ENCODE measurements around the gene MEPCE.
"Not testable (repeated sequence)": the region's sequence is repeated elsewhere in the genome, so short reads cannot be mapped to it uniquely, and the experiment has no call there.

Gene MEPCE

DNA sequence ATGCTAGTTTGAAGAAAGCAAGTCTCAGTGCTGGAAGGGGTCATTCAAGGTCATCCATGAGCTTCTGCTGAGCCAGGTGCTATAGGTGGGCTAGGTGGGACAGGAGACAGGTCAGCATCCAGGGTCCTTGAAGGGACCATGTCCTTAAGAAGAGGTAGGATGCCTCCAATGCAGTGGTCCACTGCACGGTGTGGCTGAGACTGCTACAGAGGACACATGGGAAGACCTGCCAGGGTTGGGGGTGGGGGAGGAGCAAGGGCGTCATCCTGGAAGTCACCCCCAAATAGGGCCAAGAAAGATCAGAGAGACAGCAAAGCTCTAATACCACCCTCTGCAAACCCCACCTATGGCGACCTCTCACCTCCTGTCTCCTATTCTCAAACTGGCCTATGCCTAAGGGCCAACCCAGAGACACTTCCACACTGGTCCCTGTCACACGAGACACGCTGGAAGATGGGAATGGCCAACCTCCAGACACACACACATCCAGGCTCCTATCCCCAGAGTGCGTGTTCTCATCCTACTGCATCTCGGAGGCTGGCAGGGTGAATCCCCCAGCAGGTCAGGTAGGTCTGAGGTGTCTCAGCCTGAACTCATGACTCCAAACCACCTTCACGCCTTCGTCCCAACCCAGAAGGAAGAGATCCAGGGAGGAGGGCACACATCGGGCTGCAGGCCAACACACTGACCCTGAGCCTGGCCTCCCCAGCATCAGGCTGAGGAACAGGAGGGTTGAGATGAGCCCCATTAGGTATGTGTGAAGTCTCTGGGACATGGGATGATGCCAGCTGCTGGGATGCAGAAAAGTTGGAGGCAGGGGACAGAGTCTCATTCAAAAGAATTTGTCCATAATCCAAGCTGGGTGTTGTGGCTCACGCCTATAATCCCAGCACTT is 12.3 kb downstream of the MEPCE start:
- no peak overlapping the region for H3K4me3 ChIP-seq (ENCODE audit: low read depth, low read length)
- TF ChIP-seq, protein P1, sequence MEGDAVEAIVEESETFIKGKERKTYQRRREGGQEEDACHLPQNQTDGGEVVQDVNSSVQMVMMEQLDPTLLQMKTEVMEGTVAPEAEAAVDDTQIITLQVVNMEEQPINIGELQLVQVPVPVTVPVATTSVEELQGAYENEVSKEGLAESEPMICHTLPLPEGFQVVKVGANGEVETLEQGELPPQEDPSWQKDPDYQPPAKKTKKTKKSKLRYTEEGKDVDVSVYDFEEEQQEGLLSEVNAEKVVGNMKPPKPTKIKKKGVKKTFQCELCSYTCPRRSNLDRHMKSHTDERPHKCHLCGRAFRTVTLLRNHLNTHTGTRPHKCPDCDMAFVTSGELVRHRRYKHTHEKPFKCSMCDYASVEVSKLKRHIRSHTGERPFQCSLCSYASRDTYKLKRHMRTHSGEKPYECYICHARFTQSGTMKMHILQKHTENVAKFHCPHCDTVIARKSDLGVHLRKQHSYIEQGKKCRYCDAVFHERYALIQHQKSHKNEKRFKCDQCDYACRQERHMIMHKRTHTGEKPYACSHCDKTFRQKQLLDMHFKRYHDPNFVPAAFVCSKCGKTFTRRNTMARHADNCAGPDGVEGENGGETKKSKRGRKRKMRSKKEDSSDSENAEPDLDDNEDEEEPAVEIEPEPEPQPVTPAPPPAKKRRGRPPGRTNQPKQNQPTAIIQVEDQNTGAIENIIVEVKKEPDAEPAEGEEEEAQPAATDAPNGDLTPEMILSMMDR (IDR thresholded peaks at IDR 0.05; ENCODE audit: borderline replicate concordance, insufficient read depth, low read depth, low read length), result no peak

DNA sequence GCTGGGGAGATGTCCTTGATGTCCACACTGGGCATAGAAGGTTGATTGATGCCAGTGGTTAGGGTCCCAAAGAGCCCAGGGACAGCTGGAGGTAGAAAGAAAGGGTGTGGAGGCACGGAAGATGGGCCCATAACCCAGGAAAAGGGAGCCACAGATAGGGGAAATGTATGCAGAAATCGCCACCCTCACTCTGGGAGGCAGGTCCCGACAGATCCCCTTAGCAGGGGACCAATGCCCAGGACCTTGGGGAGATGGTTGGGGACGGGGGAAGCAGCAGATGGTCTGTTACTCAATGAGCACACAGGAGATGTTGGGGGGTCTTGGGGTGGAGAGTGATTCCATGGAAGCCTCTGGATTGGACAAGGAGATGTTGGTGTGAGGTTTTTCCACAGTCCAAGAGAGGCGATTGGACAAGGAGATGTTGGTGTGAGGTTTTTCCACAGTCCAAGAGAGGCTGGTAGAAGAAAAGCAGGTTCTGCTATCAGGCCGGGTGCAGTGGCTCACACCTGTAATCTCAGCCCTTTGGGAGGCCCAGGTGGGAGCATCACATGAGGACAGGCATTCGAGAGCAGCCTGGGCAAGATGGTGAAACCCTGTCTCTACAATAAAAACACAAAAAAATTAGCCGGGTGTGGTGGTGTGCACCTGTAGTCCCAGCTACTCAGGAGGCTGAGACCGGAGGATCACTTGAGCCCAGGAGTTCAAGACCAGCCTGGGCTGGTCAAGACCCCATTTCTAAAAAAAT is 13.6 kb downstream of the MEPCE start:
- TF ChIP-seq, protein P1 (IDR thresholded peaks at IDR 0.05; ENCODE audit: borderline replicate concordance, insufficient read depth, low read depth, low read length), result no peak
- H3K4me3 ChIP-seq (ENCODE audit: low read depth, low read length), result no peak overlapping the region

DNA sequence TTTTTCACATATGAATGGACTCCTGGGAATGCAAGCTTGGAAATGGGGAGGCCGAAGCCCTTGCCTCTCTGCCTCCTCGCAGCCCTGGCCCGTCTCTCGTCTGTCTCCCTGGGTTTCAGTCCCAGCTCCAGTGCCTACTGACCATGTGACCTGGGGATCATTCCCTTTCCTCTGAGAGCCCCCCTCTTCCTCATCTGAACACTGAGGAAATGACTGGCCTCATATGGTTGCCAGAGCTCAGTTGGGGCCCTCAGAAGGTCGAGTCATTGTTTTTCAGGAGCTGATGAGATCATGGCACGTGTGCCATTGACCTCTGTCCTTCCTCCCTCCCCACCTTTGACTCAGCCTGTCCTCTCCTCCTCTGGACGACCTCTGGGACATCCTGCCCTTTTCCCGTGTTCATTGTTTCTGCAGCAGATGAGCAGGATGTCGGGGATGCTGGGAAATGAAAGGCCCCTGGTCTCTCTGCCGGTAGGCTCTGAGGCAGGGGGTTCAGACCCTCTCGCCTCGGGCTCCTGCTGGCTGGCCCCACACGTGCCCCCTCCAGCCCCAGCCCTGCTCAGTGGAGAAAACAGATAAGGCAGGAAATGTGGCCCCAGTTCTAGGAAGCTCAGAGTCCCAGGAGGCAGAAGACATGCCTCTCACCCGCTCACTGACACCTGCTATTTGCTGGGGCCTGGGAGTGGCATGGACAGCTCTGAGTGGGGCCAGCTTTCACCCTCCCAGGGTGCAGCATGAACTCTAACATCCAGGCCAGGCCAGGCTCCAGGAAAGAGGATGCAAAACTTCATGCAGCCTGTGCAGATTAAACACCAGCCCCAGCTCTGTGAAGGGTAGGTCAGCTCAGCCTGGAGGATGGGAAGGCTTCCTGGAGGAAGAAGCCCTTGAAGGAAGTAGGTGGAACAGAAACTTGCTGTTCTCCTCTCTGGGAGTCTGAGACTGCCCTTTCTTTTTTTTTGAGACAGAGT is 15.0 kb downstream of the MEPCE start:
- TF ChIP-seq, protein P1 (IDR thresholded peaks at IDR 0.05; ENCODE audit: borderline replicate concordance, insufficient read depth, low read depth, low read length), result no peak
- no peak overlapping the region for H3K4me3 ChIP-seq (ENCODE audit: low read depth, low read length)

DNA sequence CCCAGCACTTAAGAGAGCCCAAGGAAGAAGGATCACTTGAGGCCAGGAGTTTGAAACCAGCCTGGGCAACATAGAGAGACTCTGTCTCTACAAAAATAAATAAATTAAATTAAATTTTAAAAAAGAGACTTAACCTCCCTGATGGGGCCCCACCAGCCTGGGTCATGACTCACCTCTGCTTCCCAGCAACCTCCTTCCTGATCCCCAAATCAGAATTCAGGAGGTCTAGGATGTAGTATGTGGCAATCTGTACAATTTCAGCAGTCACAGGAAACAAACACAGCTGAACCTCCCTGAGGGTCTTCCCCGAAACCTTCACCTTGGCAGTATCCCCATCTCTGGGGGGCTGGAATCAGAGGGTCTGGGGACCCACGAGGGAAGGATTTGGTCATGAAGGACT is 16.4 kb downstream of the MEPCE start:
- H3K4me3 ChIP-seq (ENCODE audit: low read depth, low read length), result no peak overlapping the region
- TF ChIP-seq, protein P1 (IDR thresholded peaks at IDR 0.05; ENCODE audit: borderline replicate concordance, insufficient read depth, low read depth, low read length), result no peak

DNA sequence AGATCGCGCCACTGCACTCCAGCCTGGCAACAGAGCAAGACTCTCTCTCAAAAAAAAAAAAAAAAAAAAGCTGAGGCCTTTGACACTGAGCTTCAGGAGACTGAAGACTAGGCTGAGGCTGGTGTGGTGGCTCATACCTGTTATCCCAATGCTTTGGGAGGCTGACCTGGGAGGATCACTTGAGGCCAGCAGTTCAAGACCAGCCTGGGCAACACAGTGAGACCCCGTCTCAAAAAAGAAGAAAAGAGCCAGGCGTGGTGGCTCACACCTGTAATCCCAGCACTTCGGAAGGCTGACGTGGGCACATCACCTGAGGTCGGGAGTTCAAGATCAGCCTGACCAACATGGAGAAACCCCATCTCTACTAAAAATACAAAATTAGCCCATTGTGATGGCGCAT is 17.7 kb downstream of the MEPCE start:
- not testable (repeated sequence) for H3K4me3 ChIP-seq (ENCODE audit: low read depth, low read length)

DNA sequence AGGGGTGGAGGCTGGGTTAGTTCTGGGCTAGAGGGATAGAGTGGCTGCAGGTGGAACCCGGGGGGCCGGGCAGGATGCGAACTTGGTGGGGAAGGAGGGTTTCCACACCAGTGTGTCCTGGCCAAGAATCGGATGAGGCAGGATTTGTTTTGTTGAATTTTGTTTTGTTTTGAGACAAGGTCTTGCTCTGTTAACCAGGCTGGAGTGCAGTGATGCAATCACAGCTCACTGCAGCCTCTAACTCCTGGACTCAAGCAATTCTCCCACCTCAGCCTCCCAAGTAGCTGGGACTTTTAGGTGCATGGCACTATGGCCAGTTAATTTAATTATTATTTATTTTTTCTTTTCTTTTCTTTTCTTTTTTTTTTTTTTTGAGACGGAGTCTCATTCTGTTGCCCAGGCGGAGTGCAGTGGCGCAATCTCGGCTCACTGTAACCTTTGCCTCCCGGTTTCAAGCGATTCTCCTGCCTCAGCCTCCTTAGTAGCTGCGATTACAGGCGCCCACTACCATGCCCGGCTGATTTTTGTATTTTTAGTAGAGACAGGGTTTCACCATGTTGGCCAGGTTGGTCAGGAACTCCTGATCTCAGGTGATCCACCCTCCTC is 19.7 kb downstream of the MEPCE start:
- no peak overlapping the region for H3K4me3 ChIP-seq (ENCODE audit: low read depth, low read length)

More for the DNA sequence above, 19.7 kb downstream of the MEPCE start:
- TF ChIP-seq, protein P1 (IDR thresholded peaks at IDR 0.05; ENCODE audit: borderline replicate concordance, insufficient read depth, low read depth, low read length), result no peak
